SK-N-SH (cell line): ENCODE data around the gene GJD4. TPM values are rescaled to one million over a fixed set of nuclear protein-coding genes. Genes with fewer than 3 reads are reported as not detected.

Experiments
- CTCF ChIA-PET: fragments of 300-600, 350-600 bp; formaldehyde crosslinking; extraction: SDS; loops from one replicate; lab custom pipeline; 2021; lab: Yijun Ruan, JAX
- POLR2A ChIA-PET: fragments of 350-600 bp; sonication (Branson Sonifier 250); formaldehyde crosslinking; extraction: SDS; loops from one replicate; lab custom pipeline; 2020; ENCODE audit warnings: antibody characterized with exemption, inconsistent platforms; lab: Yijun Ruan, JAX
- DNase-seq: peaks from one replicate; pipeline ENCODE4 v3.0.0; 2012
- H2AFZ ChIP-seq: fragments of 200-600 bp; sonication (generic); 2 replicates; pipeline ENCODE4 v1.8.1; 2016; ENCODE audit warnings: antibody characterized with exemption, mild to moderate bottlenecking, low read depth
- H3F3A ChIP-seq: fragments of 200-600 bp; sonication (generic); replicated peaks from 2 replicates; pipeline ENCODE3; 2016; ENCODE audit warnings: antibody characterized with exemption, mild to moderate bottlenecking; ENCODE audit not compliant: insufficient read depth
- H3K27ac ChIP-seq, 2 experiments: fragments of 200-500 bp in 1 of 2; fragments of 200-600 bp in 1 of 2; sonication (Bioruptor generic) in 1 of 2; sonication (generic), shearing (Covaris generic) in 1 of 2; 2 replicates each; pipeline versions ENCODE4 v1.5.1 to v1.6.1; 2014 to 2016; ENCODE audit warnings: low read depth in 2 of 2, inconsistent platforms in 1 of 2, low read length in 1 of 2, mild to moderate bottlenecking in 1 of 2, mixed read lengths in 1 of 2
- H3K27me3 ChIP-seq: fragments of 200-600 bp; sonication (generic), shearing (Covaris generic); 2 replicates; pipeline ENCODE4 v1.6.1; 2016; ENCODE audit warnings: mixed run types; ENCODE audit not compliant: insufficient read depth
- H3K36me3 ChIP-seq, 2 experiments: fragments of 200-500 bp in 1 of 2; fragments of 200-600 bp in 1 of 2; sonication (Bioruptor generic) in 1 of 2; sonication (generic) in 1 of 2; replicated peaks in 1 of 2; 2 replicates each; pipeline versions ENCODE3 to v1.5.1; 2014 to 2016; ENCODE audit warnings: low read length in 1 of 2, mild to moderate bottlenecking in 1 of 2; ENCODE audit not compliant: insufficient read depth in 2 of 2, control insufficient read depth in 1 of 2
- H3K4me1 ChIP-seq, 2 experiments: fragments of 200-500 bp in 1 of 2; fragments of 200-600 bp in 1 of 2; sonication (Bioruptor generic) in 1 of 2; sonication (generic), shearing (Covaris generic) in 1 of 2; 2 replicates each; pipeline versions ENCODE4 v1.5.1 to v1.6.1; 2014 to 2016; ENCODE audit warnings: low read depth in 1 of 2, low read length in 1 of 2, mixed run types in 1 of 2; ENCODE audit not compliant: insufficient read depth in 2 of 2, control insufficient read depth in 1 of 2
- H3K4me2 ChIP-seq: fragments of 200-600 bp; sonication (generic), shearing (Covaris generic); 2 replicates; pipeline ENCODE4 v1.6.1; 2017; ENCODE audit warnings: mixed run types
- H3K4me3 ChIP-seq, 2 experiments: fragments of 200-500 bp in 1 of 2; fragments of 200-600 bp in 1 of 2; sonication (Bioruptor generic) in 1 of 2; sonication (generic), shearing (Covaris generic) in 1 of 2; 2 replicates each; pipeline versions ENCODE4 v1.5.1 to v1.8.1; 2014 to 2016; ENCODE audit warnings: low read depth in 2 of 2, inconsistent platforms in 1 of 2, low read length in 1 of 2, mild to moderate bottlenecking in 1 of 2, mixed read lengths in 1 of 2, moderate library complexity in 1 of 2
- H3K79me2 ChIP-seq: fragments of 200-600 bp; sonication (generic); 2 replicates; pipeline ENCODE4 v1.8.1; 2017; ENCODE audit warnings: mild to moderate bottlenecking; ENCODE audit not compliant: insufficient read depth
- H3K9ac ChIP-seq: fragments of 200-600 bp; sonication (generic); 2 replicates; pipeline ENCODE4 v1.6.1; 2017; ENCODE audit warnings: mixed run types
- H3K9me2 ChIP-seq: fragments of 200-600 bp; sonication (generic); 2 replicates; pipeline ENCODE4 v1.6.1; 2017; ENCODE audit warnings: mixed run types
- H3K9me3 ChIP-seq: fragments of 200-600 bp; sonication (generic); 2 replicates; pipeline ENCODE4 v1.6.1; 2017; ENCODE audit warnings: mixed run types, mild to moderate bottlenecking, moderate library complexity
- H4K20me1 ChIP-seq: fragments of 200-600 bp; sonication (generic); 2 replicates; pipeline ENCODE4 v1.6.1; 2017; ENCODE audit warnings: mild to moderate bottlenecking, mixed run types; ENCODE audit not compliant: insufficient read depth
- CHD2 ChIP-seq: fragments of 150-350 bp; IDR thresholded peaks from 2 replicates; pipeline ENCODE4 v1.6.1; 2018; ENCODE audit warnings: low read length; ENCODE audit not compliant: partially characterized antibody
- EZH2phosphoT487 ChIP-seq: fragments of 200-600 bp; sonication (generic); IDR thresholded peaks from 2 replicates; pipeline ENCODE4 v1.6.1; 2017; ENCODE audit warnings: low read depth, mixed run types, mild to moderate bottlenecking, antibody characterized with exemption, moderate library complexity, borderline replicate concordance
- FOXJ3 ChIP-seq: sonication (generic); formaldehyde crosslinking; IDR thresholded peaks from 2 replicates; pipeline ENCODE4 v1.5.1; 2020; ENCODE audit warnings: mild to moderate bottlenecking, missing genetic modification reagents
- GABPA ChIP-seq: IDR thresholded peaks from 2 replicates; pipeline ENCODE4 v1.4.0; 2012; ENCODE audit warnings: low read depth, mild to moderate bottlenecking
- JUND ChIP-seq: IDR thresholded peaks from 2 replicates; pipeline ENCODE4 v1.4.0; 2012
- MEF2A ChIP-seq: IDR thresholded peaks from 2 replicates; pipeline ENCODE4 v1.4.0; 2012; ENCODE audit warnings: low read depth, borderline replicate concordance
- MXI1 ChIP-seq: IDR thresholded peaks from 2 replicates; pipeline ENCODE4 v1.6.1; 2012; ENCODE audit warnings: mild to moderate bottlenecking, low read depth, low read length, improper control_type of control experiment
- POLR2AphosphoS5 ChIP-seq: IDR thresholded peaks from 2 replicates; pipeline ENCODE4 v1.6.1; 2012; ENCODE audit warnings: low read depth, low read length
- RAD21 ChIP-seq: IDR thresholded peaks from 2 replicates; pipeline ENCODE4 v1.6.1; 2012; ENCODE audit warnings: mild to moderate bottlenecking, low read length
- RCOR1 ChIP-seq: fragments of 150-350 bp; IDR thresholded peaks from 2 replicates; pipeline ENCODE4 v1.6.1; 2017; ENCODE audit warnings: antibody characterized with exemption, low read length
- RFX5 ChIP-seq: IDR thresholded peaks from 2 replicates; pipeline ENCODE4 v1.6.1; 2012; ENCODE audit warnings: mild to moderate bottlenecking, improper control_type of control experiment, low read length
- SMC3 ChIP-seq: IDR thresholded peaks from 2 replicates; pipeline ENCODE4 v1.6.1; 2012; ENCODE audit warnings: low read depth, low read length, improper control_type of control experiment
- TAF1 ChIP-seq: IDR thresholded peaks from 2 replicates; pipeline ENCODE4 v1.6.1; 2012; ENCODE audit warnings: low read depth, mild to moderate bottlenecking, low read length, moderate library complexity, borderline replicate concordance
- TCF12 ChIP-seq: IDR thresholded peaks from 2 replicates; pipeline ENCODE4 v1.4.0; 2012
- TEAD4 ChIP-seq: IDR thresholded peaks from 2 replicates; pipeline ENCODE4 v1.4.0; 2012; ENCODE audit warnings: mild to moderate bottlenecking, borderline replicate concordance; ENCODE audit not compliant: insufficient read depth
- YY1 ChIP-seq: IDR thresholded peaks from 2 replicates; pipeline ENCODE4 v1.4.0; 2012; ENCODE audit warnings: low read depth, mild to moderate bottlenecking
- WGBS: methylation state at CpG from one replicate; pipeline ENCODE4 v1.1.6; 2017; ENCODE audit warnings: low lambda C conversion rate; 5-methylcytosine and 5-hydroxymethylcytosine counted together
- polyA plus RNA-seq, 3 experiments: library from polyadenylated mRNA; depleted of rRNA; stranded (reverse); fragments of >200 nt; gene quantifications; 2 replicates each; pipeline ENCODE4 v1.2.3, GENCODE V29; 2012
- TF ChIP-seq, protein P1 (sequence below): IDR thresholded peaks from 2 replicates; pipeline ENCODE4 v1.4.0; 2012; ENCODE audit warnings: low read depth, borderline replicate concordance
- TF ChIP-seq, protein P2 (sequence below): fragments of 200-600 bp; sonication (generic); IDR thresholded peaks from 2 replicates; pipeline ENCODE4 v1.6.1; 2017; ENCODE audit warnings: antibody characterized with exemption, mild to moderate bottlenecking, moderate library complexity
- TF ChIP-seq, protein P3 (sequence below): fragments of 150-350 bp; IDR thresholded peaks from 2 replicates; pipeline ENCODE4 v1.6.1; 2016; ENCODE audit warnings: mild to moderate bottlenecking, low read depth, low read length
- TF ChIP-seq, protein P4 (sequence below): IDR thresholded peaks from 2 replicates; pipeline ENCODE4 v1.6.1; 2012; ENCODE audit warnings: mild to moderate bottlenecking, low read depth, low read length, moderate library complexity
- TF ChIP-seq, protein P5 (sequence below): IDR thresholded peaks from 2 replicates; pipeline ENCODE4; 2012

The GJD4 gene
- polyA plus RNA-seq, 1 of the 3 experiments (the other 2 are of a cell fraction) = not detected

DNA sequence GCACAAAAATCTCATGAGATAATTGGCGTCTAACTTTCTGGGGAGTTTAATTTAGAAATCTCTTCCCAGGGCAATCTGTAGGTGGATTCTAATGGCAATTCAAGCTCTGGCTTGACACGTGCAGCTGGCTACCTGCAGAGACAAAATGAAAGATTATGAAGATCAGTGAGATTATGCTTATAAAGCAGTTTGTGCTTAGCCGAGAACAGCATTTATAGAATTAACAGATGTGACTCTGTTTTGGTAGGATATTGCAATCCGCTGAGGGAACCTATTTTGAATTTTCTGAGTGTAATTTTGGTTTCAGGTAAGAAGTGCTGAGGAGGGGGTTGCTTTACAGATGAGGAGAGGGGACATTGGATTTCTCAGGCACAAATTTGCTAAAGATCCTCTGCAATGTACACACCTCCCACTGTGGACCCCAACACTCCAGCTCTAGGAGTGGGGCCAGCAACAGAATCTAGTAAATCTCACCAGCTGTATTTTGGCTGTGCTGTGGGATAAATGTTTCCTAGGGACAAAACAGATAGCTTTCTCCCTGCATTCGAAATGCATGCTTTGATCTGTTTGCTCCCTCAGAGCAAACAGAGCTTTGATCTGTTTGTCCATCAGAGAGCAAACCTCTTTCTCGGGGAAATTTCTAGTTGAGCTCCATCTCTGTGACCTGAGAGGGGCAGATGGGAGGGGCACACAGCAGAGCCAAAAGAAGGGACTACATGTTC is 7.4 kb downstream of the GJD4 start (continued):
- TF ChIP-seq RFX5 (no peak), EZH2phosphoT487 (no peak), FOXJ3 (CRISPR knock-in tag) (no peak)
- TF ChIP-seq, protein P1, sequence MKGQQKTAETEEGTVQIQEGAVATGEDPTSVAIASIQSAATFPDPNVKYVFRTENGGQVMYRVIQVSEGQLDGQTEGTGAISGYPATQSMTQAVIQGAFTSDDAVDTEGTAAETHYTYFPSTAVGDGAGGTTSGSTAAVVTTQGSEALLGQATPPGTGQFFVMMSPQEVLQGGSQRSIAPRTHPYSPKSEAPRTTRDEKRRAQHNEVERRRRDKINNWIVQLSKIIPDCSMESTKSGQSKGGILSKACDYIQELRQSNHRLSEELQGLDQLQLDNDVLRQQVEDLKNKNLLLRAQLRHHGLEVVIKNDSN = no peak
- TF ChIP-seq, all 33 proteins: peak for 0

DNA sequence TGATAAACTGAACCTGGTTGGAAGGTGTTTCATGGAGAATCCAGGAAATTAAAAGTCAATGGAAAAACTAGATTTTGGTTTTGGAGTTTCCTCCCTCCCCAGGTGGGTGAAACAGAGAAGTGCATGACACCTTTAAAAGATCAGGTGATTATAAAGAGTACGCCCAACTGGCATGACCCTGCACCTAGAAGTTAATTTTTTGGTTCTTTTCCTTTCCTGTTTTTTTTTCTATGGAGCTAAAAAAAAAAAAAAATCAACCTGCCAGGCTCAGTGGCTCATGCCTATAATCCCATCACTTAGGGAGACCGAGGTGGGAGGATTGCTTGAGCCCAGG is 7.9 kb downstream of the GJD4 start:
- no peaks in the 10 kb centered on the region for H3F3A ChIP-seq
- no peak overlapping the region for H3K4me2 ChIP-seq
- POLR2A ChIA-PET = no interaction called here
- 29% methylated on average over 2 of the region's 2 CpGs for WGBS
- no peak overlapping the region for H3K27ac ChIP-seq
- no peak overlapping the region for H3K4me3 ChIP-seq
- H3K9me2 ChIP-seq = no peaks in the 10 kb centered on the region
- no peak for TF ChIP-seq TCF12
- TF ChIP-seq, protein P2, sequence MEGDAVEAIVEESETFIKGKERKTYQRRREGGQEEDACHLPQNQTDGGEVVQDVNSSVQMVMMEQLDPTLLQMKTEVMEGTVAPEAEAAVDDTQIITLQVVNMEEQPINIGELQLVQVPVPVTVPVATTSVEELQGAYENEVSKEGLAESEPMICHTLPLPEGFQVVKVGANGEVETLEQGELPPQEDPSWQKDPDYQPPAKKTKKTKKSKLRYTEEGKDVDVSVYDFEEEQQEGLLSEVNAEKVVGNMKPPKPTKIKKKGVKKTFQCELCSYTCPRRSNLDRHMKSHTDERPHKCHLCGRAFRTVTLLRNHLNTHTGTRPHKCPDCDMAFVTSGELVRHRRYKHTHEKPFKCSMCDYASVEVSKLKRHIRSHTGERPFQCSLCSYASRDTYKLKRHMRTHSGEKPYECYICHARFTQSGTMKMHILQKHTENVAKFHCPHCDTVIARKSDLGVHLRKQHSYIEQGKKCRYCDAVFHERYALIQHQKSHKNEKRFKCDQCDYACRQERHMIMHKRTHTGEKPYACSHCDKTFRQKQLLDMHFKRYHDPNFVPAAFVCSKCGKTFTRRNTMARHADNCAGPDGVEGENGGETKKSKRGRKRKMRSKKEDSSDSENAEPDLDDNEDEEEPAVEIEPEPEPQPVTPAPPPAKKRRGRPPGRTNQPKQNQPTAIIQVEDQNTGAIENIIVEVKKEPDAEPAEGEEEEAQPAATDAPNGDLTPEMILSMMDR = no peak
- TF ChIP-seq RCOR1 = no peak
- TF ChIP-seq, protein P3, sequence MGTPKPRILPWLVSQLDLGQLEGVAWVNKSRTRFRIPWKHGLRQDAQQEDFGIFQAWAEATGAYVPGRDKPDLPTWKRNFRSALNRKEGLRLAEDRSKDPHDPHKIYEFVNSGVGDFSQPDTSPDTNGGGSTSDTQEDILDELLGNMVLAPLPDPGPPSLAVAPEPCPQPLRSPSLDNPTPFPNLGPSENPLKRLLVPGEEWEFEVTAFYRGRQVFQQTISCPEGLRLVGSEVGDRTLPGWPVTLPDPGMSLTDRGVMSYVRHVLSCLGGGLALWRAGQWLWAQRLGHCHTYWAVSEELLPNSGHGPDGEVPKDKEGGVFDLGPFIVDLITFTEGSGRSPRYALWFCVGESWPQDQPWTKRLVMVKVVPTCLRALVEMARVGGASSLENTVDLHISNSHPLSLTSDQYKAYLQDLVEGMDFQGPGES = no peak
- no peak for TF ChIP-seq MEF2A
- no peak for TF ChIP-seq FOXJ3 (CRISPR knock-in tag)
- no peak for TF ChIP-seq MXI1
- no peak for TF ChIP-seq RAD21
- TF ChIP-seq, protein P4, sequence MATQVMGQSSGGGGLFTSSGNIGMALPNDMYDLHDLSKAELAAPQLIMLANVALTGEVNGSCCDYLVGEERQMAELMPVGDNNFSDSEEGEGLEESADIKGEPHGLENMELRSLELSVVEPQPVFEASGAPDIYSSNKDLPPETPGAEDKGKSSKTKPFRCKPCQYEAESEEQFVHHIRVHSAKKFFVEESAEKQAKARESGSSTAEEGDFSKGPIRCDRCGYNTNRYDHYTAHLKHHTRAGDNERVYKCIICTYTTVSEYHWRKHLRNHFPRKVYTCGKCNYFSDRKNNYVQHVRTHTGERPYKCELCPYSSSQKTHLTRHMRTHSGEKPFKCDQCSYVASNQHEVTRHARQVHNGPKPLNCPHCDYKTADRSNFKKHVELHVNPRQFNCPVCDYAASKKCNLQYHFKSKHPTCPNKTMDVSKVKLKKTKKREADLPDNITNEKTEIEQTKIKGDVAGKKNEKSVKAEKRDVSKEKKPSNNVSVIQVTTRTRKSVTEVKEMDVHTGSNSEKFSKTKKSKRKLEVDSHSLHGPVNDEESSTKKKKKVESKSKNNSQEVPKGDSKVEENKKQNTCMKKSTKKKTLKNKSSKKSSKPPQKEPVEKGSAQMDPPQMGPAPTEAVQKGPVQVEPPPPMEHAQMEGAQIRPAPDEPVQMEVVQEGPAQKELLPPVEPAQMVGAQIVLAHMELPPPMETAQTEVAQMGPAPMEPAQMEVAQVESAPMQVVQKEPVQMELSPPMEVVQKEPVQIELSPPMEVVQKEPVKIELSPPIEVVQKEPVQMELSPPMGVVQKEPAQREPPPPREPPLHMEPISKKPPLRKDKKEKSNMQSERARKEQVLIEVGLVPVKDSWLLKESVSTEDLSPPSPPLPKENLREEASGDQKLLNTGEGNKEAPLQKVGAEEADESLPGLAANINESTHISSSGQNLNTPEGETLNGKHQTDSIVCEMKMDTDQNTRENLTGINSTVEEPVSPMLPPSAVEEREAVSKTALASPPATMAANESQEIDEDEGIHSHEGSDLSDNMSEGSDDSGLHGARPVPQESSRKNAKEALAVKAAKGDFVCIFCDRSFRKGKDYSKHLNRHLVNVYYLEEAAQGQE = no peak
- TF ChIP-seq, protein P5, sequence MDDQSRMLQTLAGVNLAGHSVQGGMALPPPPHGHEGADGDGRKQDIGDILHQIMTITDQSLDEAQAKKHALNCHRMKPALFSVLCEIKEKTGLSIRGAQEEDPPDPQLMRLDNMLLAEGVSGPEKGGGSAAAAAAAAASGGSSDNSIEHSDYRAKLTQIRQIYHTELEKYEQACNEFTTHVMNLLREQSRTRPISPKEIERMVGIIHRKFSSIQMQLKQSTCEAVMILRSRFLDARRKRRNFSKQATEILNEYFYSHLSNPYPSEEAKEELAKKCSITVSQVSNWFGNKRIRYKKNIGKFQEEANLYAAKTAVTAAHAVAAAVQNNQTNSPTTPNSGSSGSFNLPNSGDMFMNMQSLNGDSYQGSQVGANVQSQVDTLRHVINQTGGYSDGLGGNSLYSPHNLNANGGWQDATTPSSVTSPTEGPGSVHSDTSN = no peak
- TF ChIP-seq YY1 = no peak
- TF ChIP-seq TEAD4 = no peak
- no peak for TF ChIP-seq CHD2
- TF ChIP-seq, protein P1 = no peak
- no peak for TF ChIP-seq SMC3
- no peak for TF ChIP-seq GABPA
- no peak for TF ChIP-seq EZH2phosphoT487
- TF ChIP-seq TAF1 = no peak
- no peak for TF ChIP-seq POLR2AphosphoS5
- TF ChIP-seq JUND = no peak
- H3K79me2 ChIP-seq = no peaks in the 10 kb centered on the region
- DNase-seq = no peak
- H2AFZ ChIP-seq = no peak overlapping the region
- H4K20me1 ChIP-seq = no peaks in the 10 kb centered on the region
- H3K27me3 ChIP-seq = peaks cover 13% of the 10 kb centered on the region
- CTCF ChIA-PET = interaction anchor here (0.9 to 1.8 kb wide), 5 partner anchors 10 to 374 kb away, joined by 3 to 6 read pairs (median 3); no protein-coding TSS in a partner anchor
- H3K4me1 ChIP-seq = peaks cover 0 to 3% of the 10 kb centered on the region in 2 experiments; a peak in 1 of 4 replicates
- no peaks in the 10 kb centered on the region for H3K9me3 ChIP-seq
- H3K36me3 ChIP-seq = no peaks in the 10 kb centered on the region
- H3K9ac ChIP-seq = no peak overlapping the region
